SU-DHL-6 (cell line): ENCODE measurements around the gene ZGLP1.

Experiments
- EZH2phosphoT487 ChIP-seq: fragments of 200-600 bp; sonication (generic), shearing (Covaris generic); conservative IDR thresholded peaks from 2 replicates; pipeline ENCODE4 v1.6.1; 2018; ENCODE audit warnings: mild to moderate bottlenecking, antibody characterized with exemption, low read length, moderate library complexity, mixed read lengths
- TF ChIP-seq, protein P1 (sequence below): fragments of 200-600 bp; sonication (generic); IDR thresholded peaks from one replicate; pipeline ENCODE4 v1.5.1; 2017; ENCODE audit warnings: antibody characterized with exemption, mild to moderate bottlenecking, low read length, moderate library complexity; ENCODE audit not compliant: insufficient read depth, poor library complexity, severe bottlenecking

DNA sequence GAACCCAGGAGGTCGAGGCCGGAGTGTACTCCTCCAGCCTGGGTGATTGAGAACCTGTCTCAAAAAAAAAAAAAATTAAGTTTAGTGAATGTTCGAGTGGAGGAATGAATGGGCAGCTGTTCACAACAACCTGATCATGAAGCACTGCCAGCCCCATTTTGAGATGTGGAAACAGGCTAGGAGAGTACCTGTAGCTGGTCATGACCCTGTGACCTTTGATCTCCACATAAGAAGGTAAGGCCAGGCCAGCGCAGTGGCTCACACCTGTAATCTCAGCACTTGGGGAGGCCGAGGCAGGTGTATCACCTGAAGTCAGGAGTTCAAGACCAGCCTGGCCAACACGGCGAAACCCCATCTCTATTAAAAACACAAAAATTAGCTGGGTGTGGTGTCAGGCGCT is 16.1 kb upstream of the ZGLP1 start:
- TF ChIP-seq, protein P1, sequence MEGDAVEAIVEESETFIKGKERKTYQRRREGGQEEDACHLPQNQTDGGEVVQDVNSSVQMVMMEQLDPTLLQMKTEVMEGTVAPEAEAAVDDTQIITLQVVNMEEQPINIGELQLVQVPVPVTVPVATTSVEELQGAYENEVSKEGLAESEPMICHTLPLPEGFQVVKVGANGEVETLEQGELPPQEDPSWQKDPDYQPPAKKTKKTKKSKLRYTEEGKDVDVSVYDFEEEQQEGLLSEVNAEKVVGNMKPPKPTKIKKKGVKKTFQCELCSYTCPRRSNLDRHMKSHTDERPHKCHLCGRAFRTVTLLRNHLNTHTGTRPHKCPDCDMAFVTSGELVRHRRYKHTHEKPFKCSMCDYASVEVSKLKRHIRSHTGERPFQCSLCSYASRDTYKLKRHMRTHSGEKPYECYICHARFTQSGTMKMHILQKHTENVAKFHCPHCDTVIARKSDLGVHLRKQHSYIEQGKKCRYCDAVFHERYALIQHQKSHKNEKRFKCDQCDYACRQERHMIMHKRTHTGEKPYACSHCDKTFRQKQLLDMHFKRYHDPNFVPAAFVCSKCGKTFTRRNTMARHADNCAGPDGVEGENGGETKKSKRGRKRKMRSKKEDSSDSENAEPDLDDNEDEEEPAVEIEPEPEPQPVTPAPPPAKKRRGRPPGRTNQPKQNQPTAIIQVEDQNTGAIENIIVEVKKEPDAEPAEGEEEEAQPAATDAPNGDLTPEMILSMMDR = no peak
- TF ChIP-seq EZH2phosphoT487 = no peak
